Upper lobe of left lung (tissue), 4 donors: ENCODE measurements around the gene CIT.

ENCODE experiments used
- CTCF ChIP-seq, 6 experiments: fragments of 450-650 bp in 4 of 6; fragments of 200-600 bp in 2 of 6; sonication (generic) in 2 of 6; IDR thresholded peaks; one replicate each; pipeline ENCODE4 v1.5.1; 2016 to 2019; ENCODE audit warnings: antibody characterized with exemption in 6 of 6
- EP300 ChIP-seq, 4 donors: sonication (generic); formaldehyde crosslinking; IDR thresholded peaks; one replicate each; pipeline ENCODE4 v1.5.1; 2017; ENCODE audit warnings: antibody characterized with exemption in 4 of 4, control low read depth in 2 of 4
- POLR2A ChIP-seq, 4 donors: fragments of 450-650 bp; IDR thresholded peaks; one replicate each; pipeline ENCODE4 v1.5.1; 2016 to 2017; ENCODE audit warnings: antibody characterized with exemption in 4 of 4, mild to moderate bottlenecking in 2 of 4
- POLR2AphosphoS5 ChIP-seq, 2 donors: sonication (generic); formaldehyde crosslinking; IDR thresholded peaks; one replicate each; pipeline ENCODE4 v1.5.1; 2017; ENCODE audit warnings: antibody characterized with exemption in 2 of 2

GRCh38 chr12:119687879-119688278 lies 189.2 kb downstream of the CIT start:
- no peak for TF ChIP-seq EP300 (IDR thresholded peaks at IDR 0.05)
- no peak for TF ChIP-seq CTCF (IDR thresholded peaks at IDR 0.05)
- no peak for TF ChIP-seq POLR2A (IDR thresholded peaks at IDR 0.05)
- no peak for TF ChIP-seq POLR2AphosphoS5 (IDR thresholded peaks at IDR 0.05)
